Measurements from ENCODE around the gene ARHGAP24. TPM values are rescaled to one million over a fixed set of nuclear protein-coding genes. Genes with fewer than 3 reads are reported as not detected.

The ARHGAP24 gene
- total RNA-seq, result 79.4 and 87.5 TPM in 2 replicates
- 47.4 and 52.1 TPM in 2 replicates for polyA plus RNA-seq
- polyA plus RNA-seq (2011; cell fraction: cytosol; rRNA removed), result 74.5 and 82.5 TPM in 2 replicates
- polyA plus RNA-seq (2011; cell fraction: nucleus; rRNA removed), result 101 and 130 TPM in 2 replicates
- 54.5 and 95.2 TPM in 2 replicates for polyA plus RNA-seq (2012)
- 102 and 121 TPM in 2 replicates for polyA minus RNA-seq
- polyA minus RNA-seq (2011; cell fraction: cytosol; rRNA and poly(A)+ RNA removed), result not detected
- 232 and 326 TPM in 2 replicates for polyA minus RNA-seq (2011; cell fraction: nucleus; rRNA and poly(A)+ RNA removed)
- percentile 95 among the genes with signal in this experiment for Bru-seq, nascent RNA
- percentile 58 among the genes with signal in this experiment for BruChase-seq, experiment 1, labeled RNA remaining after a 6-hour chase
- percentile 71 among the genes with signal in this experiment for BruChase-seq, experiment 2, labeled RNA remaining after a 2-hour chase
- long read RNA-seq, transcript ARHGAP24-202 (8 exons, 2,740 nt), result major isoform, 150 of 188 reads
- long read RNA-seq, partial matches to known transcripts, result 12 of 188 reads
- long read RNA-seq, other reads (novel, unspliced or antisense), result 26 of 188 reads

DNA sequence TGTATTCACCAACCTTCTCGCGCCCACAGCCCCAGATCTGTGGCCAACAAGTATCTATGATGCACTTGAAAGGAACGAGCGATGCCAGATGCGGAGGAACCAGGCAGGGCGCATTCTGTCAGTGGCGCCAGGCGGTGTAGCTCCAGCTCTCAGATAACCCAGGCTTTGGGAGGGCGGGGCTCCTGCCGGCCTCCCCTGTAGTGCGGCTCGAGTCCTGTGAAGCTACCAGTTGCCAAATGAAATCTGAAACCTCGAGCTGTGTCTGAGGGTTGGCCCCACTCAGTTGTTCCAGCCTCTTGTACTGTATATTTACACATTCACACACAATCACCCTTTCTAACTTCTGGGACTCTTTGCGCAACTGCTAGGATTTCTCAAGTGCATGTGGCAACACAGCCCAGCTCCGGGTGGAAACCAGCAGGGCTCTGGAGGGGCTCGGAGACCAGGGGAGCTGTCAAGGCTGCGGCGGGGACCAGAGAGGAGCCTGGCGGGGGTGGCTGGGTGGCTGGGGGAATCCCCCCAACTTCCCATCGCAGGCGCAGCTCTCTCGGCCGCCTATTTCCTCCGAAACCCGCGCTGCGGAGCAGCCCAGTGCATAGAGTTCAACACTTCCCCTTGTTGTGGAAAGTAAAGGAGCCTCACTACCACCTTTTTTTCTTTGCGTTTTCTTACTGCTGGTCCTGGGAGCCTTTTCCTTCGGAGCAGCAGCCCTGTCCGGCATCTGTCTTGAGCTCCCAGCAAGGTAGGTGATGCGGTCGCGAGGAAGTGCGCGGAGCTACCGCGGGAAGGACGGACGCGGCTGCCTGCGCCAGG lies at the start of gene ARHGAP24:
TSS of gene ARHGAP24 (plus strand) at position 333 of the 813 bp plus-strand sequence.
- Histone ChIP-seq H3K4me1 (ENCODE audit: control insufficient read depth, extremely low read depth, insufficient read depth, low read length) (no peaks in the 10 kb centered on the region), H3K79me2 (ENCODE audit: control insufficient read depth, insufficient read depth, low read length) (no peaks in the 10 kb centered on the region), H2AFZ (ENCODE audit: low read depth, low read length) (peak within 1 kb of the TSS; percentile 74), H3K4me3 (replicated peaks in 1 of 3; ENCODE audit: insufficient read depth in 1 of 3, low read depth in 1 of 3, low read length in 3 of 3) (peak within 1 kb of the TSS; percentile 14 to 45 (median 41)), H3K9me3 (replicated peaks; ENCODE audit: control insufficient read depth, insufficient read depth, low read length) (no peaks in the 10 kb centered on the region), H3K4me2 (ENCODE audit: insufficient read depth, low read length) (peak within 1 kb of the TSS; percentile 75), H3K36me3 (ENCODE audit: control insufficient read depth in 2 of 2, extremely low read depth in 1 of 2, insufficient read depth in 2 of 2, low read length in 2 of 2) (no peaks in the 10 kb centered on the region), H3K27ac (ENCODE audit: insufficient read depth, low read depth, low read length) (no peak within 1 kb of the TSS), H4K20me1 (replicated peaks; ENCODE audit: control insufficient read depth, extremely low read depth, insufficient read depth, low read length) (no peaks in the 10 kb centered on the region), H3K9ac (replicated peaks; ENCODE audit: extremely low read depth, insufficient read depth, low read length) (no peak within 1 kb of the TSS), H3K9me1 (replicated peaks; ENCODE audit: control insufficient read depth, extremely low read depth, insufficient read depth, low read length) (no peaks in the 10 kb centered on the region), H3K27me3 (ENCODE audit: control insufficient read depth in 2 of 2, insufficient read depth in 2 of 2, low read length in 2 of 2) (peaks cover 26 to 33% of the 10 kb centered on the region in 2 experiments)
- dilution Hi-C loops (cut with MboI; ENCODE audit: extremely low pct_ligation_motif_present, low sequenced_read_pairs), result no loop called here
- BruUV-seq (replicated peaks), result no TSS peak
- FAIRE-seq, result peak; percentile 93
- CTCF ChIA-PET, result interaction anchor here (0.7 to 2.2 kb wide), 11 partner anchors 8 to 390 kb away, joined by 3 to 15 read pairs (median 3); no protein-coding TSS in a partner anchor
- POLR2A ChIA-PET, result no interaction called here
- no peak for TF ChIP-seq POLR2AphosphoS5 (IDR thresholded peaks at IDR 0.05; ENCODE audit: insufficient read depth, low read depth, low read length)
- no peak for TF ChIP-seq MYC (IDR thresholded peaks at IDR 0.05; ENCODE audit: low read depth, low read length)
- TF ChIP-seq, protein P1, sequence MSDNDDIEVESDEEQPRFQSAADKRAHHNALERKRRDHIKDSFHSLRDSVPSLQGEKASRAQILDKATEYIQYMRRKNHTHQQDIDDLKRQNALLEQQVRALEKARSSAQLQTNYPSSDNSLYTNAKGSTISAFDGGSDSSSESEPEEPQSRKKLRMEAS (IDR thresholded peaks at IDR 0.05; ENCODE audit: insufficient read depth, insufficient read length), result no peak
- no peak for TF ChIP-seq FOS (IDR thresholded peaks at IDR 0.05; ENCODE audit: borderline replicate concordance, insufficient read depth, low read length)
- TF ChIP-seq JUN (IDR thresholded peaks at IDR 0.05; ENCODE audit: borderline replicate concordance, insufficient read depth, insufficient read length, low read depth), result no peak
- no peak for TF ChIP-seq EZH2 (IDR thresholded peaks at IDR 0.05; ENCODE audit: borderline replicate concordance, low read depth, low read length, severe bottlenecking)
- no peak for TF ChIP-seq GATA2 (IDR thresholded peaks at IDR 0.05; ENCODE audit: insufficient read depth, insufficient read length, low read depth, low read length)
- TF ChIP-seq, protein P2, sequence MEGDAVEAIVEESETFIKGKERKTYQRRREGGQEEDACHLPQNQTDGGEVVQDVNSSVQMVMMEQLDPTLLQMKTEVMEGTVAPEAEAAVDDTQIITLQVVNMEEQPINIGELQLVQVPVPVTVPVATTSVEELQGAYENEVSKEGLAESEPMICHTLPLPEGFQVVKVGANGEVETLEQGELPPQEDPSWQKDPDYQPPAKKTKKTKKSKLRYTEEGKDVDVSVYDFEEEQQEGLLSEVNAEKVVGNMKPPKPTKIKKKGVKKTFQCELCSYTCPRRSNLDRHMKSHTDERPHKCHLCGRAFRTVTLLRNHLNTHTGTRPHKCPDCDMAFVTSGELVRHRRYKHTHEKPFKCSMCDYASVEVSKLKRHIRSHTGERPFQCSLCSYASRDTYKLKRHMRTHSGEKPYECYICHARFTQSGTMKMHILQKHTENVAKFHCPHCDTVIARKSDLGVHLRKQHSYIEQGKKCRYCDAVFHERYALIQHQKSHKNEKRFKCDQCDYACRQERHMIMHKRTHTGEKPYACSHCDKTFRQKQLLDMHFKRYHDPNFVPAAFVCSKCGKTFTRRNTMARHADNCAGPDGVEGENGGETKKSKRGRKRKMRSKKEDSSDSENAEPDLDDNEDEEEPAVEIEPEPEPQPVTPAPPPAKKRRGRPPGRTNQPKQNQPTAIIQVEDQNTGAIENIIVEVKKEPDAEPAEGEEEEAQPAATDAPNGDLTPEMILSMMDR (IDR thresholded peaks at IDR 0.05; ENCODE audit: extremely low read depth in 1 of 2, insufficient read depth in 1 of 2, low read depth in 1 of 2, low read length in 2 of 2), result no peak
- TF ChIP-seq POLR2A (IDR thresholded peaks at IDR 0.05; ENCODE audit: low read depth, low read length), result no peak
- intact Hi-C loops (cut with micrococcal nuclease), result loop anchor here (1.0 to 5.0 kb wide), 2 partner anchors 66 to 272 kb away; no protein-coding TSS in a partner anchor
- peak; percentile 76 for DNase-seq (ENCODE audit: low read depth, low spot score)

Measured in endothelial cell of umbilical vein (primary cell).